Keratinocyte (primary cell): ENCODE results near the gene CHTOP.

ENCODE experiments used
- CTCF ChIP-seq, 3 experiments: IDR thresholded peaks in 1 of 3; conservative IDR thresholded peaks in 1 of 3; optimal IDR thresholded peaks in 1 of 3; 2 replicates in 2 of 3; 3 replicates in 1 of 3; pipeline versions ENCODE3 to v1.5.1; 2011; ENCODE audit warnings: low read length in 3 of 3, mild to moderate bottlenecking in 3 of 3, moderate library complexity in 2 of 3, control low read depth in 1 of 3, inconsistent platforms in 1 of 3; ENCODE audit not compliant: insufficient read depth in 2 of 3; ENCODE audit errors: extremely low read depth in 1 of 3
- EZH2 ChIP-seq: IDR thresholded peaks from one replicate; pipeline ENCODE4 v1.6.1; 2012; ENCODE audit warnings: inconsistent platforms, mild to moderate bottlenecking, low read length, moderate library complexity

GRCh38 chr1:153631047-153632022 is 2.5 kb upstream of the CHTOP start:
- TF ChIP-seq EZH2 (no peak), CTCF (optimal IDR thresholded peaks at IDR 0.05 in 1 of 3, IDR thresholded peaks at IDR 0.05 in 1 of 3, conservative IDR thresholded peaks at IDR 0.05 in 1 of 3; ENCODE audit: extremely low read depth in 1 of 3, insufficient read depth in 2 of 3, low read length in 3 of 3) (no peak)
